ENCODE results near the gene MYL7.
"Not testable (repeated sequence)": the region's sequence is repeated elsewhere in the genome, so short reads cannot be mapped to it uniquely, and the experiment has no call there.

Gene MYL7

DNA sequence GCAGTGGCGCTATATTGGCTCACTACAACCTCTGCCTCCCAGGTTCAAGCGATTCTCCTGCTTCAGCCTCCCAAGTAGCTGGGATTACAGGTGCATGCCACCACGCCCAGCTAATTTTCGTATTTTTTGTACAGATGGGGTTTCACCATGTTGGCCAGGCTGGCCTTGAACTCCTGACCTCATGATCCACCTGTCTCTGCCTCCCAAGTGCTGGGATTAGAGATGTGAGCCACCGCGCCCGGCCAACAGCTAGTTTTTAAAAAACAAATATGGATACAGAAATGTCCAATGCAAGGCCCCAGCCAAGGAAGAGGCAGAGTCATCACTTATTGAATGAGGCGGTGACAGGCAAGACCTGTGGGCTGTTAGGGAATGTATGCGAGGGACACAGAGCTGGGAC, 30.8 kb upstream of the MYL7 start:
- not testable (repeated sequence) for DNase-seq (ENCODE audit: low spot score)

DNA sequence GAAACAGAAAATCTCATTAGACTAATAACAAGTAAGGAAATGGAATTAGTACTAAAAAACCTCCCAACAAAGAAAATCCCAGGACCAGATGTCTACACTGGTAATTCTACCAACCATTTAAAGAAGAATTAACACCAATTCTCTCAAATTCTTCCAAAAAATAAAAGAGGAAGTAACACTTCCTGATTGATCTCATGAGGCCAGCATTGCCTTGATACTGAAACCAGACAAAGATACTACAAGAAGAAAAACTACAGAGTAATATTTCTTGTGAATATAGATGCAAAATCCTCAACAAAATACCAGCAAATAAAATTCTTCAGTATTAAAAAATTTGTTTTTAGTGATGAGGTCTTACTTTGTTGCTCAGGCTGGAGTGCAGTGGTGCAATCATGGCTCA, 26.8 kb upstream of the MYL7 start:
- no peak for DNase-seq (ENCODE audit: low spot score)

DNA sequence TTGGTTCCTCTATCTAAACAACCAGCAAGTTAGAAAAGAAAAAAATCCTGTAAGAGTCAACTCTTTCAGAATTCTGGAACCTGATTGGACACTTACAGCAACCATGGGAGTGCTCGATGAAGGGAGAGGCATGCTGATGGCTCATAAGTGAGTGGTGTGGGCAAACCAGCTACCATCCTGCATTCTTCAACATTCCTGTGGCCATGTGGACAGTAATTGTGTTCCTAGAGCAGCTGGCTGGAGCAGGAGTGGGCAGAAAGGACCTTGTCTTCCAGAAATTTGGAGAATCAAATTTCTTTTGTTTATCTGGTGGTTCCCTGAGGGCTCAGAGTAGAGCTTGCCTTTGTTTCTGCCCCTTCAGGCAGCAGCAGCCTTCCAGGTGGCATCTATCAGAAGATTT, 22.5 kb upstream of the MYL7 start:
- no peak for DNase-seq (ENCODE audit: low spot score)

DNA sequence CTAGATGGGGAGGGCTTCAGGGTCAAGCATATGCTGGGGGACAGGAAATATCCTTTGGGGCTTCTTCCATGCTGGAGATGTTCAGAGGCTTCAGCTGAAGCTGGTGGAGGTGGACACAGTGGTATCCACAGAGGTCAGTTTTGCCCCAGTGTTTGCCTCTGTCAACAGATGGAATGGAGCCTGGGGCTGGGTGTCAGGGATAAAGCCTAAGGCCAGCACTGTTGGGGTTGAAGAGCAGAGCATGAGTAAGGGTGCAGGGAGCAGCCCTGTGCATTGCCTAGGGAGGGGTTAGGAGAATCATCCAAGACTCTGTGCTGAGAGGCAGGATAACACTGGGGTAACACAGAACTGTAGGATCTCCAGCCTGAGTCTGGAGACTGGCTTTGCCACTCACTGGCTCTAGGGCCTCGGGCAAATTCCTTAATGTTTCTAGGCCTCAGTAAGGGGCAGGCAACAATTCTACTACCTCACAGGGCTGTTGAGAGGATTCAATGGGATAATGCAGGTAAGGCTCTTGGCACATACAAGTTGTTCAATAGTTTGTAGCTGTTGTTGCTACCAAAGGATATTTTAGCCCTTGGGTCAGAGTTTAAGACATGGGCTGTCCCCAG, 21.8 kb upstream of the MYL7 start:
- no peak for DNase-seq (ENCODE audit: low spot score)

DNA sequence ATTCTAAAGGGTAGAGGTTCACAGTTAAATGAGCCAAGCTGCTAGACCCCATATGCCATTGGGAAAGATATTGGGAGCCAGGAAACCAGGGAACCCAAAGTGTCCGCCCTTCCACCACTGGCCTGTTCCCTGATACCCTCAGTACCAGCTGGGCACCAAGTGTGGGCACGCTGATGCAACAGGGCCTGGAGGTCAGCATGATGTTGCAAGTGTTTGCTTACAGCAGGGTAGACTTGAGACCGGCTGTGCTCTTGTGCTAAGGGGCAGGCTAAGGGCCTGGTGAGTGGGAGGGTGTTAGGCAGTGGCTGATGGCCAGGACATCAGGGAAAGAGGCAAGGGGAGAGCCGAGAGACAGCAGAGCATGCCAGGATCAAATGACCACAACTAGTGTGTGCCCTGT, 21.0 kb upstream of the MYL7 start:
- DNase-seq (ENCODE audit: low spot score), result no peak

DNA sequence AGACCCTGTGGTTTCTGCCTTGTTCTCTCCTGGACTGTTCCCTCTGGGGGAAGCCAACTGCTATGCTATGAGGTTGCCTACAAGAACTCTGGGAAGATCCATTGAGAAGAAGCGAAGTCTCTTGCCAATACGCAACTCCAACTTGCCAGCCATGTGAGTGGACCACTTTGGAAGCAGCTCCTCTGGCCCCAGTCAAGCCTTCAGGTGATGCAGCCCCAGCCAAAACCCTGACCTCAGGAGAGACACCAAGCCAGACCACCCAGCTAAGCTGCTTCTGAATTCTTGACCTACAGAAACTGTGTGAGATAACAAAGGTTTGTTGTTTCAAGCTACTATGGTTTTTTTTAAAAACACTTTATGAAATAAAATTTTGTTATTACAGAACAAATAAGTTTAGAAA, 20.2 kb upstream of the MYL7 start:
- DNase-seq (ENCODE audit: low spot score), result no peak

DNA sequence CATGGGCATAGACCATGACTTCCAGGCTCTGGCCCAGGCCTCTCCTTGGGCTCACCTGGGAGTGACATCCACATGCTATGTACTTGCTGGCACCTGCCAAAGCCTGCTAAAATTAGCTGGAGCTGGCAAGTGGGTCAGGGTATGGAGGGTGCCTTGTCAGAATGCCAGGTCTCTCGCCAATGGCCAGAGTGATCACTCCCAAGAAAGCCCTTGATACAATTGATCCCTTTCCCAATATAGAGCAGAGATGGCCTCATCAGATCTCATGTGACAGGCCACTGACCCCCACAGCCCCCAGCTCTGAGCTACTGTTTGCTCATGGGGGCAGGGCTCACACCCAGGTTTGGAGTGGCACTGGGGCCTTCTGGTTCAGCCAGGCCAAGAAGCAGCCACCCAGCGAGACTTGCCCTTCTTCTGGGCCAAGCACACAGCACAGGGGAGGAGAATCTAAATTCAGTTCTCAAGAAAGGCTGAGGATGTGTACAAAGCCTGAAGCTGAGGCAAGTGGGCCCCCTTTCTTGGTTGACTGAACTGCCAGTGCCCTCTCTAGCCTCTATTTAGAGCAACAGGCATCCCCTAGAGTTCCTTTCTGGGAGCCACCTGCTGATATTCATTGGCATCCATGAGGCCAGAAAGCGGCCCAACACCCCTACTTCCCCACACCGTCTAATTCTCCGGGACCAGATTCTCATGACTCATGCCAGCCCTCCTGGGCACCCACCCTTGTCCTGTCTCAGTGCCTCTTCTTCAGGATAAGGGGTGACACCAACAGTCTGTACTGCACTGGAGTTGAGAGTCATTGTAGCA, 18.9 kb upstream of the MYL7 start:
- DNase-seq (ENCODE audit: low spot score), result no peak

DNA sequence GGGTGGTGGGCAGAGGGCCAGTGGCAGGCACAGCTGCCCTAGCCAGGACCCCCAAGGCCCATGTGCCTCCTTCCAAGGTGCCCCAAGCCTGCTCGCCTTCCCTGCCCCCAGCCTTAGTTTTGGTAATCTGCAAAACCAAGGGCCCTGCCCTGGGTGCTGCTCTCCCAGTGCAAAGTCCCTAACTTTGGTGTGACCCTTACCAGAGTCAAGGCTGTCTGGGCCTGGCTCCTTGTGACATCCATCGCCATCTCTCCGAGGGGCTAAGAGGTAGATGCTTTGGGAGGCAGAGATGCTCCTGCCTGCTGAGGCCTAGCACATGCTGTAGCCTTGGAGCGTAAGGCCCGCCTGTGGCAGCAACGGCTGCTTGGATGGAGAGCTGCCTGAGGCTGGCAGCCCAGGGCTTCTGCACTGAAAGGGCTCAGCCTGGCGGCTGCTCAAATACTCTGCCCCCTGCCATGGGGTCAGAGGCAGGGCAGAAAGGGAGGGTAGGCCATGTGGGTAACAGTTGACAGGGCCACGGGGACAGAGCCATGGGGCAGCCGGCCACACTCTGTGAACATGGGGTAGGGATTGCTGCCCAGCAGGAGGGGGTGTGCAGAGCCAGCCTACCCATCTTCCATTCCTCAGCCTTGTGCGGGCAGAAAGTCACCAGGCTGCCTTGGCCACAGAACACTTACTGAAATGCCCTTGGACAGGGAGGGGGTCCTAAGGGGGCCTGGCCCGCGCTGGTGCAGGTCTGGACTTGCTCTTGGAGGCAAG, 17.9 kb upstream of the MYL7 start:
- no peak for DNase-seq (ENCODE audit: low spot score)

DNA sequence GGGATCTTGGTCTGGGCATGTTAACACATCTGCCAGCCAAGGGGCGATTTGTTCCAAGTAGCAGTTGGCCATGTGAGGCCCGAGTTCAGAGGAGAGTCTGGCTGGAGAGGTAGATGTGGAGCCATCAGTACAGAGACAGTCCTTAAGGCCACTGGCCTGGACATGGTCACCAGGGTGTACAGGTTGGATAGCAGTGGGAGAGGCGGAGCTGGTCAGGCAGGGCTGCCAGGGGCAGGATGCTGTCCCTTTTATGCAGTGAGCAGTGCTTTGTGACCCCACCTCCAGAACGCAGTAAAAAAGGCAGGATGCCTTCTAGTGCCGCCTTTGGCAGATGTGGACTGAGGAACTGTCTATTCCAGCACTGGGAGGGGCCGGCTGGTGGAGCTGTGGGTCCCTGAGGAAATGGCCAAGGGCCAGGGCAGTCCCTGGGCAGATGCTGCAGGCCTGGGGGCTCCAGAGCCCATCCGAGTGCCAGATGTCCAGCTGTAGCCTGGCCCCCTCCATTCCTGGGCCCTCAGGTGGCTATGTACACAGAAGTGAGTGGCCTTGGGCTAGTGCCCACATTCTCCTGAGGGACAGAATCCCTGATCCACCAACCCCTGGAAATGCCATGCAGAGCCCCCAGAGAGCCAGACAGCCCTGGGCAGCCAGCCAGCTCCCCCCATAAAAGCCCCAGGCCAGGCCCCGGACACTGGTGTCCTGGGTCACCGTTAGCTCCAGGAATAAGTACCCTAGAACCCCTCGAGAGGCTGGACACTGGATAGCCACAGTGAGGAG, 17.2 kb upstream of the MYL7 start:
- DNase-seq (ENCODE audit: low spot score), result no peak

DNA sequence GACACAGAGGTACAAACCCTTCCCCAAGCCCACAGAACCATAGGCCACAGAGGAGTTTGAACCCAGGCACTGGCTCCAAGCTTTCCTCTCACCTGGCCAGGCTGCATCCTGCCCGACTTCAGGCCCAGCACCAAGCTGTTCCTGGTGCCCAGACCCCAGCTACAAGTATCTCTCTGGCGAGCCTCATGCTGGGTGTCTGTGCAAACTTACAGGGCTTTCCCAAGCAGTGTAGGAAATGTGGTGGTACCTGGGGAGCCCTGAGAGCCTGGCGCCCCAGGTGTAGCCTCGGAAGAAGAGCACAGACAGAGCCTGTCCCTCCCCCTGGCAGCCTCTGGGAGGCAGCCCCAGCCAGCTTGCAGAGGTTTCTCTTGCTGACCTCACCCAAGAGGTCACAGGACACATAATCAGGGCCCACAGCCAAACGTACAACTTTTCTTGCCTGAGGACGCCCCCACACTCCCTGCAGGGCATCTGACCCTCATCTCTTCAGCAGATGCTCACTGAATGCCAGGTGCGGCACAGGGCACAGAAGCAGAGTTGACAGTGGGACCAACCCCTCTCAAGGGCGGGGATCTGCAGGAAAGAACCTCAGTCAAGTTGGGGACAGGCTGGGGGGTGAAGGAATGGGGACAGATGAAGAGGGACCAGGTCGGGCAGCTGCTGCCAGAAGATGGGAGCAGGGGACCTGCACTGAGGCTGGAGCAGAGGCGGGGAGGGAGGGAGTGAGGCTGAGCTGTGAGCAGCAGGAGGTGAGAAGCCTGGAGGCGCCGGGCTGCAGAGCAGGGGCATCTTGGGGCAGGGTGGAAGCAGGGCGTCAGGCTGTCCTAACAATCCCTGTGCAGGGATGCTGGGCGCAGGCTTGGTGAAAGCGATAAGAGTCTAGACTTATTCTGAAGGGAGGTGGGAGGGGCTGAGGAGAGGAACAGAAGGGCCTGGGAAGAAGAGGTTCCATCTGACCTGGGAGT, 16.3 kb upstream of the MYL7 start:
- no peak for DNase-seq (ENCODE audit: low spot score)

DNA sequence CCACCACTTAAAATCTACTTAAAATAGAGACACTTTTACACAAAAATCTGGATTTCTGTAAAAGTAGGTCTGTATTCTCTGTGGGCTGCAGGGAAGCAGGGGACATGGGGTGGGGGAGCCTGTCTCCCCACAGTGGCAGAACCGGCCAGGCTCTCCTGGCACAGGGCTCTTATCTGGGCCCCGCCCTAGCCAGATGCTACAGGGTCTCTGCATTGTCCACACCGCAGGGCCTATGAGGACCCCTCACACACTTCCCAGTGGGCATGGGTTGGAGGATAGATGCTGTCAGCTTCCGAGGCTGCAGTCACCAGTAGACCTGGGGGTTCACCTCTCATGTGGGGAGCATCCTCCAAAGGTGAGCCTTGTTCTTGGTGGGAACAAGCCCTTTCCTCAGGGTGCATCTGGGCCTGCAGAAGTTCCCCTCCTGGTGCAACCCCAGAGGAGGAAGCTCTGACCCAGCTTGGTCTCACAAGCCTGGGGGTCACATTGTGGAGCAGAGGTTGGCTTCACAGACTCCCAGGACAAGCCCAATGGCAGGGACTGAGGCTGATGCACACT, 15.4 kb upstream of the MYL7 start:
- no peak for DNase-seq (ENCODE audit: low spot score)

DNA sequence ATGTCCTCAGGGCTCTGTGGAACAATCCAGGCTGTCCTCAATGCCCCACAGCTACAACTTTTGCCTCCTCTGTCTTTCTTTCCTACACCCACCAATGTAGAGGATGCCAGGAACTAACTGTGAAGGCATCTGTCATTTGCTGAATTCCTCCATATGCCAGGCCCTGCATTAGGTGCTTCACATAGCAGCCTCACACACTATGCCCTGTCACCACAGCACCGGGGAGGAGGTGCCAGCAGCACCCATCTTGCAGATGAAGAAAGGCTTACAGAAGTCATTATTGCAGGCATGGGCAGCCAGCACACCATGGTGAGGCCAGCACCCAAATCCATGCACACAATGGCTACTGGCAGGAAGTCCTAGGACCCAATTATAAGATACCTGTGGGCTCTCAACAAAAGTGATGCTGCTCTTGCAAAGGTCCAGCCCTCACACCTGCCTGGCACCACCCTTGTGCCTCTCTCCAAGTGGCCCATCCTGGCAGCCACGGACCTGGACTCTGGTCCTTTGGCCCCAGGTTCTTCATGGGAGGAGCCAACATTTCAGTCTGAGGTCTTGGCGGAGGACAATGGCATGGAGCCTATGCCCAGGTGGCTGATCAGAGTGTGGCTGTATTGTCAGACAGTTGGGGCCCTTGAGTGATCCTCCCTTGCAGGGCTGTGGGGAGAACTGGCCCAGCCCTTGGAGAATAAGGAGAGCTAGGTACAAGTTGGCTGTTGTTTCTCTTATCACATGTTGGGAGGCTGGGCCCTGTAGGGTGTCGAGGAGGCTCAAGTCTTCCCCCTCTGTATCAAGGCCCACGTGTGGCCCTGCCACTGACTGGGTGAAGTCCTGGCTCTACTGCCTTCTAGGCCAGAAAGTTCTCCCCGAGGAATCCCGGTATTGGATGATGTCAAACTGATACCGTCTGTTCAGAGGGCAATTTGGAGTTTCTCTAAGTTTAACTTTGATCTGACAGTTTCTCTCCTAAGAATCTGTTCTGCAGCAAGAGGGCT, 14.4 kb upstream of the MYL7 start:
- no peak for DNase-seq (ENCODE audit: low spot score)

DNA sequence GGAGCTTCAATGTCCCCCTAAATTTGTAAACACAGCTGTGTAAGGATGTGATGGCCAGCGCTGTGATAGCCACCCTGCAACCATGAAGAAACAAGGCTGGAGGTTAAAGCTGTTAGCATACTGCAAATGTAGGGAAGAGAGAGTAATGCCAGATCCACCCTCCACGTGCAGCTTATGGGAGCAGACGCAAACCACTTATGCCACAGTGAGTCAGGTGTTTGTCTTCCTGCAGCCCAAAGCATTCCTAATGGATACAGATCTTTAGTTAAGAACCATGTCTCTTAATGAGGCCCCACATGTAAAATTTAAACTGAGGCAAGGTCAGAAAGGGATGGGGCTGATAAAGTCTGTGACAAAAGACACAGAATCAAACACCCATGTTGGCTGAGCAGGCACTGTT, 13.6 kb upstream of the MYL7 start:
- no peak for DNase-seq (ENCODE audit: low spot score)

DNA sequence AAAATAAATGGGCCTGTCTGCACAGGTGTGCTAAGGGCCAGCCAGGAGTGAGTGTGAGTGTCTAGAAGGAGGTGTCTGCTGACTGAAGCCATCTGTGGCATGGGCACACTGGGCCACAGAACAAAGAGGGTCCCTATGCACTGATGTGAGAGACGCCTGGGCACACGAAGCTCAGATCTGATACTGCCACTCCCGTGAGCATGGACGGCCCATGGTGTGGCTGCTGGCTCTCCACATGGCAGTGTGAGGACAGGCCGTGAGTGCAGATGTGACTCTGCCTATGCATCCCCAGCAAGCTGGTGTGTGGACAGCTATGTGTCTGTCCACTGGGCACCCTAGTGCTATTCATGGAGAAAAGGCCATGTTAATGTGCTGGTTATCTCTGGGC, 12.8 kb upstream of the MYL7 start:
- no peak for DNase-seq (ENCODE audit: low spot score)

DNA sequence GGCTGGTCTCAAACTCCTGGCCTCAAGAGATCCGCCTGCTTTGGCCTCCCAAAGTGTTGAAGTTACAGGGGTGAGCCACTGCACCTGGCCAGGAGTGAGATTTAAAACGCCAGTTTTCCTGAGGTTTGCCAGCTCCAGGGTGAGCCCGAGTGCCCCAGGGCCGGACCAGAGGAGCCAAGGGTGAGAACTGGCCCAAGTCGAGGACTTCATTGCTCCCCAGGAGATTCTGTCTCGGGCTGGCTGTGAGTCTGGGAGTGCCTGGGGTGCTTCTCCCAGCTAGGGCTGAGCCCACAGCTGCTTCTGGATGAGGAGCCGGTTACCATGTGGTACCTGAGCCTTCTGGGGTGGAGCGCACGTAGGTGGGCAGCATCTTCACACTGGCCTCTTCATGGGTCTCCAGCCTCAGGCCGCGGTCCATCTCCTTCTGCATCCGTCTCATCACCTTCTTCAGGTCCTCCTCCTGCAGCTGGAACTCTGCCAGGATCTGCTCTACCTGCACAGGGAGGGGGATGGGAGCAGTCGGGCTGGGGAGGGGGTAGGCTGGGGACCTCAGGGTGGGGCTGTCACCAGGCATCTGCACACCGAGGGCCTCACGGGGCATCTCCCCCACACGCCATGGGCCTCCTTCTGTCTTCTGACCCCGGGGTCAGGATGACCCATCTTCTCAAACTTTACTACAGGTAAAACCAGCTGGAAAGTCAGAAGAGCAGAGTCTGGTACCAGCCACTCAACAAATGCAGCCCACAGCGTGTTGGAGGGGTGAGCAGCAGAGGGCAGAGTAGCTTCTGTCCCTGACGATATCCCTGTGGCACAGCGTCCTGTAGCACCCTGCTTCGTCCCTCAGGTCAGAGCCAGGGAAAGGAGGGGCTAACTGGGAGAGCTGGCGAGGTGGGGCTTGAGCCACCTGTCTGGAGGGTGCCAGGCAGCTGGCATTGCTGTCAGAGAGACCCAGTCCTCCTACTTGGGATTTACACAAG, 12.1 kb upstream of the MYL7 start:
- DNase-seq (ENCODE audit: low spot score), result no peak

DNA sequence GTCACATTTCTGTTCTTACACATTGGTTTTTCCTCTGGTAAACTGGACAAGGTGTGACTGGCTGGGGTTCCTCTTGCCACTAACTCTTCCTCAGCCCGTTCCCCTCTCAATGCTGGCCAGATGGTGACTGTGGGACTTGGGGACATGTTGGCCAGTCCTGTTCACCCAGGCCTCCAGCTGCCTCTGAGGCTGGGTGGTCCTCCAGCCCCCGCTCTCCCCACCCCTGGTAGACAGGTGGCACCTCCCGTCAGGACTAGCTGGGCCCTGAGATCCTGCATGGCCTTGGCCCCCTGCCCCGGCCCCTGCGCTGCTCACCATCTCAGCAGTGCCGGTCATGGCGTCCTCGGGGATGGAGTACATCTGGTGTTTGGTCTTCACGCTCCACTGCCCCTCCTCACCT, 10.8 kb upstream of the MYL7 start:
- DNase-seq (ENCODE audit: low spot score), result no peak

DNA sequence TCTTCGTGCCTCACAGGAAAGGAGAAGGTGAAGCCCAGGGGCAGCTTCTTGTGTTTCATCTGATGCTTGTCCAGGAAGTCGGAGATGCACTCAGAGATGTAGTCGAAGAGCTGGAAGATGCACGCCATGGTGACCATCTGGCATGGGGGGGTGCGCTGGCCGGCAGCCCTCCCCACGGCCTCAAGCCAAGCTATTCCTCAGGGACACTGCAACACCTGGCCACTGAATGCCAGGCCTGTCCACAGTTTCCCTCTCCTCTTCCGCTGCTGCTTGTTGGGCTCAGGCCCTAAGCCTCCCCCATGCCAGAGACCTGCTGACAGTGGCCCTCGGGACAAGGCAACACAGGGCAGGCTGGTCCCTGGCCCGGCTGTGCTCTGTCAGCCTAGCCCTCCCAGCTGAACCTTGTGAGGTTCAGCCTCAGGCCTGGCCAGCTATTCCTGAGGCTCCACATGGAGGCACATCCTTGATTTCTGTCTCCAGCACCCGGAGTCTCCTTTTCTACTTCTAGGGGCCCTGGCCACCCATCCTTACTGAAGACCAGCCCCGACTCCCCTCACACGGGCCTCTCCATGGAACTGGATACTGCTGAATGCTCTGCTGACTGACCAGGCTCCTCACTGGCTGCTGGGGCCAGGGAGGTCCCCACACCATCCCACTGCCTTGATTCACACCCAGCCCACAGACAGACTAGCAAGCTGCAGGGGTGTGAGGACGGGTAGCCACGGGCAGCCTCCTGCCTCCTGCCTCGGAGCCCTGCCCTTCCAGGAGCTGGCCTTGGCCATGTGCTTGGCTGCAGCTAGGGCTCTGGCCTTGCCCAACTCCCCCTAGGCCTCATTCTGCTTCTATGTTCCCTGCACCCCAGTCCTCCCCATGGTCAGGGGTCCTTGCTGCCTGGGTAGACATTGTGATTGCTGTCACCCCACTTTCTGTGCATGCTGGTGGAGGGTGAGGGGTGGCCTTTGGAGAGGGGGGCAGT, 10.1 kb upstream of the MYL7 start:
- DNase-seq (ENCODE audit: low spot score), result no peak

All from activated CD4-positive, alpha-beta T cell treated with anti-CD3 and anti-CD28 coated beads, Interleukin-2, Interleukin-4, amounts not matched to agents 100 ng/mL and 50 ng/mL, durations not matched to agents 16 hours and 8 hours (primary cell).